Panc1 (cell line): ENCODE results near the gene PTGS2.

Source experiments
- CTCF ChIP-seq: fragments of 450-650 bp; IDR thresholded peaks from 2 replicates; pipeline ENCODE4 v1.5.1; 2017; ENCODE audit warnings: mild to moderate bottlenecking
- TF ChIP-seq, protein P1 (sequence below), 2 experiments: IDR thresholded peaks; 2 replicates each; pipeline ENCODE4 v1.6.1; 2011 to 2012; ENCODE audit warnings: low read depth in 2 of 2, control low read depth in 1 of 2, low read length in 1 of 2, mild to moderate bottlenecking in 1 of 2, moderate library complexity in 1 of 2; ENCODE audit not compliant: insufficient read depth in 1 of 2

DNA sequence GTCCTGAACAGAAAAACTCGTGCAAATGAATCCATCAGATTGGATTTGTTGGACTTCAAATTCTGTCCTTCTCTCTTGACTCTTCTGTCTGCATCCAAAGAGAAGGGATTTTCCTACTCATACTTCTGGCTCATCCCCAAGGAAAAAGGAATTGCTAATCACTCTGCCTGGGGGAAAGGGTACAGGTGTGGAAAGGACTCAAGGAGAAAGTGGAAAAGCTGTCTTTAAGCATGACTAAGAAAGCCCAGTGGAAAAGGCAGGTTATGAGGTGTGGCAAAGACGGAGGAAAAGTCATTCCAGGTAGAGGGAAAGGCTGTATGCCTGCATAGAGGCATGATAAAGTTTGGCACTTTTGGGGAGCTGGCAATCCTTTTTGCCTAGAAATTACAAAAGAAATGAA is 43.4 kb downstream of the PTGS2 start:
- TF ChIP-seq CTCF = no peak
- TF ChIP-seq, protein P1, sequence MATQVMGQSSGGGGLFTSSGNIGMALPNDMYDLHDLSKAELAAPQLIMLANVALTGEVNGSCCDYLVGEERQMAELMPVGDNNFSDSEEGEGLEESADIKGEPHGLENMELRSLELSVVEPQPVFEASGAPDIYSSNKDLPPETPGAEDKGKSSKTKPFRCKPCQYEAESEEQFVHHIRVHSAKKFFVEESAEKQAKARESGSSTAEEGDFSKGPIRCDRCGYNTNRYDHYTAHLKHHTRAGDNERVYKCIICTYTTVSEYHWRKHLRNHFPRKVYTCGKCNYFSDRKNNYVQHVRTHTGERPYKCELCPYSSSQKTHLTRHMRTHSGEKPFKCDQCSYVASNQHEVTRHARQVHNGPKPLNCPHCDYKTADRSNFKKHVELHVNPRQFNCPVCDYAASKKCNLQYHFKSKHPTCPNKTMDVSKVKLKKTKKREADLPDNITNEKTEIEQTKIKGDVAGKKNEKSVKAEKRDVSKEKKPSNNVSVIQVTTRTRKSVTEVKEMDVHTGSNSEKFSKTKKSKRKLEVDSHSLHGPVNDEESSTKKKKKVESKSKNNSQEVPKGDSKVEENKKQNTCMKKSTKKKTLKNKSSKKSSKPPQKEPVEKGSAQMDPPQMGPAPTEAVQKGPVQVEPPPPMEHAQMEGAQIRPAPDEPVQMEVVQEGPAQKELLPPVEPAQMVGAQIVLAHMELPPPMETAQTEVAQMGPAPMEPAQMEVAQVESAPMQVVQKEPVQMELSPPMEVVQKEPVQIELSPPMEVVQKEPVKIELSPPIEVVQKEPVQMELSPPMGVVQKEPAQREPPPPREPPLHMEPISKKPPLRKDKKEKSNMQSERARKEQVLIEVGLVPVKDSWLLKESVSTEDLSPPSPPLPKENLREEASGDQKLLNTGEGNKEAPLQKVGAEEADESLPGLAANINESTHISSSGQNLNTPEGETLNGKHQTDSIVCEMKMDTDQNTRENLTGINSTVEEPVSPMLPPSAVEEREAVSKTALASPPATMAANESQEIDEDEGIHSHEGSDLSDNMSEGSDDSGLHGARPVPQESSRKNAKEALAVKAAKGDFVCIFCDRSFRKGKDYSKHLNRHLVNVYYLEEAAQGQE (IDR thresholded peaks at IDR 0.05; ENCODE audit: insufficient read depth in 1 of 2, low read depth in 2 of 2, low read length in 1 of 2) = no peak
